Measurements from ENCODE around the gene DSC2. TPM values are rescaled to one million over a fixed set of nuclear protein-coding genes. Genes with fewer than 3 reads are reported as not detected.
"Not testable (repeated sequence)": the region's sequence is repeated elsewhere in the genome, so short reads cannot be mapped to it uniquely, and the experiment has no call there.

The DSC2 gene
- total RNA-seq, 3 donors from 2014 or later = 8.0 to 72.9 (median 19.0) TPM

- no peaks in the 10 kb centered on the region for H3K4me1 ChIP-seq
- no peaks in the 10 kb centered on the region for H3K9me3 ChIP-seq
- no peaks in the 10 kb centered on the region for H3K36me3 ChIP-seq
- no peak overlapping the region for H3K4me3 ChIP-seq
- H3K27ac ChIP-seq = no peak overlapping the region
- TF ChIP-seq POLR2A (IDR thresholded peaks at IDR 0.05) (no peak), POLR2AphosphoS5 (IDR thresholded peaks at IDR 0.05) (no peak), CTCF (IDR thresholded peaks at IDR 0.05) (no peak)
- DNase-seq (ENCODE audit: low spot score in 2 of 2) = no peak
- intact Hi-C loops (cut with DNase I; ENCODE audit: low total_unique reads) = no loop called here
- peaks cover 0 to 3% of the 10 kb centered on the region in 2 donors for H3K27me3 ChIP-seq
Measured at GRCh38 chr18:31034541-31034940, 67.7 kb downstream of the DSC2 start.

GRCh38 chr18:31030574-31031278, 71.5 kb downstream of the DSC2 start:
- no peak for DNase-seq (ENCODE audit: low spot score in 2 of 2)
- Histone ChIP-seq H3K27me3 (no peaks in the 10 kb centered on the region), H3K4me1 (no peaks in the 10 kb centered on the region), H3K27ac (no peak overlapping the region), H3K36me3 (no peaks in the 10 kb centered on the region), H3K4me3 (no peak overlapping the region), H3K9me3 (no peaks in the 10 kb centered on the region)
- intact Hi-C loops (cut with DNase I; ENCODE audit: low total_unique reads) = no loop called here
- TF ChIP-seq POLR2AphosphoS5 (IDR thresholded peaks at IDR 0.05) = no peak
- no peak for TF ChIP-seq CTCF (IDR thresholded peaks at IDR 0.05)
- TF ChIP-seq POLR2A (IDR thresholded peaks at IDR 0.05) = no peak

GRCh38 chr18:31015715-31016434, 86.3 kb downstream of the DSC2 start:
- Histone ChIP-seq H3K4me1 (no peaks in the 10 kb centered on the region), H3K27me3 (no peaks in the 10 kb centered on the region), H3K36me3 (no peaks in the 10 kb centered on the region), H3K4me3 (no peak overlapping the region), H3K9me3 (no peaks in the 10 kb centered on the region), H3K27ac (no peak overlapping the region)
- intact Hi-C loops (cut with DNase I; ENCODE audit: low total_unique reads) = no loop called here
- DNase-seq (ENCODE audit: low spot score in 2 of 2) = no peak
- TF ChIP-seq POLR2A (IDR thresholded peaks at IDR 0.05) = no peak
- no peak for TF ChIP-seq POLR2AphosphoS5 (IDR thresholded peaks at IDR 0.05)
- no peak for TF ChIP-seq CTCF (IDR thresholded peaks at IDR 0.05)

GRCh38 chr18:31011455-31011854, 90.8 kb downstream of the DSC2 start:
- H3K27me3 ChIP-seq; H3K27ac ChIP-seq; H3K4me3 ChIP-seq; DNase-seq (ENCODE audit: low spot score in 2 of 2); H3K36me3 ChIP-seq; H3K9me3 ChIP-seq; intact Hi-C loops (cut with DNase I; ENCODE audit: low total_unique reads); H3K4me1 ChIP-seq: not testable (repeated sequence)

- Histone ChIP-seq H3K4me3 (no peak overlapping the region), H3K27ac (no peak overlapping the region), H3K9me3 (no peaks in the 10 kb centered on the region), H3K36me3 (no peaks in the 10 kb centered on the region), H3K27me3 (no peaks in the 10 kb centered on the region), H3K4me1 (no peaks in the 10 kb centered on the region)
- TF ChIP-seq POLR2A (IDR thresholded peaks at IDR 0.05) = no peak
- no peak for TF ChIP-seq CTCF (IDR thresholded peaks at IDR 0.05)
- TF ChIP-seq POLR2AphosphoS5 (IDR thresholded peaks at IDR 0.05) = no peak
- DNase-seq (ENCODE audit: low spot score in 2 of 2) = no peak
- intact Hi-C loops (cut with DNase I; ENCODE audit: low total_unique reads) = no loop called here
Measured at GRCh38 chr18:31010601-31011000, 91.6 kb downstream of the DSC2 start.

Other genes starting within 250 kb of the DSC2 start
- 10 to 100 TPM in 2 of 3 donors, not detected in 1; 17.0 to 54.3 TPM for gene DSC3, start 59.7 kb downstream of the DSC2 start, total RNA-seq
- gene DSC1, start 60.4 kb upstream of the DSC2 start, total RNA-seq = under 1 TPM in 1 of 3 donors, not detected in 2; 0.29 TPM
- gene DSG1, start 215.7 kb upstream of the DSC2 start, total RNA-seq = 10 to 100 TPM in 1 of 3 donors, 1 to 10 TPM in 1, not detected in 1; 2.6 to 22.2 TPM